GM12891 (cell line): ENCODE data around the gene PHLPP1.

Experiments used
- PAX5 ChIP-seq: IDR thresholded peaks from 2 replicates; pipeline ENCODE4 v1.6.1; 2011; ENCODE audit warnings: low read length, moderate library complexity, mild to moderate bottlenecking; ENCODE audit not compliant: insufficient read depth, severe bottlenecking
- POLR2A ChIP-seq: IDR thresholded peaks from 2 replicates; pipeline ENCODE4 v1.6.1; 2011; ENCODE audit warnings: low read depth, low read length, control low read depth
- POLR2AphosphoS5 ChIP-seq: IDR thresholded peaks from 2 replicates; pipeline ENCODE4 v1.6.1; 2011; ENCODE audit warnings: low read depth, low read length, control low read depth
- POU2F2 ChIP-seq: IDR thresholded peaks from 2 replicates; pipeline ENCODE4 v1.6.1; 2011; ENCODE audit warnings: low read depth, mild to moderate bottlenecking, control low read depth, low read length, moderate library complexity
- SPI1 ChIP-seq: IDR thresholded peaks from 2 replicates; pipeline ENCODE4 v1.6.1; 2011; ENCODE audit warnings: low read depth, low read length, control low read depth
- TAF1 ChIP-seq: IDR thresholded peaks from 2 replicates; pipeline ENCODE4 v1.6.1; 2011; ENCODE audit warnings: low read depth, low read length, control low read depth

DNA sequence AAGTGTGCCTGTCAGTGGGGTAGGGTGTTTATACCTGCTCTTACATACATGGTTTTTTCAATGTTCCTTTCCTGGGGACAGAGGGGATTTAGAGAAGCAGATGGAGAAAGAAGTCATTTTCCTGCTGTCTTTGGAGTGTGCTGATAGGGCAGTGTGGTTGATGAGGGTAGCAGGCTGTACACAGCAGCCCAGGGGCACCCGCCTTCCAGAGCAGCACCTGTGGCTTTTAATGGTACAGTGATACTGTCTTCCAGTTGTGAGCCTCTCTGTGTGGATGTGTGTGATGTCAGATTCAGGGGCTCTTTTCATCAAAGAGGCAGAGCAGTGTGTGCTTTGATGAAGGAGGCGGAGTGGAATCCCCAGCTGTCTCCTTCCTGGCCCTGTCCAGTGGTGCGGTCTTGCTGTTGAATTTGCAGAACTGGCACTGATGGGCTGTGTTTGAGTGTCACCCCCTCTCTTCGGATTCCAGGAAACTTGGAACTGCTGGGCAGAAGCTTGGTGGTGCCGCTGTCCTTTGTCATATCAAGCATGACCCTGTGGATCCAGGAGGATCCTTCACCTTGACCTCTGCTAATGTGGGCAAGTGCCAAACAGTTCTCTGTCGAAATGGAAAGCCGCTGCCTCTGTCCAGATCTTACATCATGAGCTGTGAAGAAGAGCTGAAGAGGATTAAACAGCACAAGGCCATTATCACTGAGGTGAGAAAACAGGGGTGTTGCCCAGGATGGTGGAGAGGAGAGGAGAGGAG lies 259.8 kb downstream of the PHLPP1 start:
- TF ChIP-seq POLR2AphosphoS5 (no peak), POLR2A (no peak), SPI1 (no peak), TAF1 (no peak), POU2F2 (no peak), PAX5 (no peak)
